GM18909 (cell line): ENCODE data around the gene KRT3.

Experiments used
- ATAC-seq: cut with Tn5 transposase; IDR thresholded peaks from one replicate; pipeline ENCODE4 v1.9.1; 2021; ENCODE audit warnings: mild to moderate bottlenecking; ENCODE audit not compliant: unreplicated experiment, poor library complexity

Gene KRT3

DNA sequence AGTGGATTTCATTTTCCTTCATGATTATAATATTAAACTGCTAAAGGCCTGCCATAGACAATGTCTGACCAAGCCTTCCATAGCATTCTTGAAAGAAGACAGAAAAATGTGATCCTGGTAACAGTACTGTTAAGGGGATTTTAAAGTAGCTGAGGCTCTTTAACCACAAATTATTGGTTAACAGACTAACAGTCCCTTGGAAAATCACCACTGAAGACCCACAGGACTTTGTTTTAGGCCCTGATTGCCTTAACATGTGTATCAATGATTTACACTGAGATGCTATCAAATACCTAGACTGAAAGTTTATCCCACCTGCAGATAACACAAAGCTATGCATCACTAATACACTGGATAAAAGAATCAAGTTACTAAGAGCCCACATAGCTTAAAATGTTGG is 32.2 kb upstream of the KRT3 start:
- no peak for ATAC-seq

DNA sequence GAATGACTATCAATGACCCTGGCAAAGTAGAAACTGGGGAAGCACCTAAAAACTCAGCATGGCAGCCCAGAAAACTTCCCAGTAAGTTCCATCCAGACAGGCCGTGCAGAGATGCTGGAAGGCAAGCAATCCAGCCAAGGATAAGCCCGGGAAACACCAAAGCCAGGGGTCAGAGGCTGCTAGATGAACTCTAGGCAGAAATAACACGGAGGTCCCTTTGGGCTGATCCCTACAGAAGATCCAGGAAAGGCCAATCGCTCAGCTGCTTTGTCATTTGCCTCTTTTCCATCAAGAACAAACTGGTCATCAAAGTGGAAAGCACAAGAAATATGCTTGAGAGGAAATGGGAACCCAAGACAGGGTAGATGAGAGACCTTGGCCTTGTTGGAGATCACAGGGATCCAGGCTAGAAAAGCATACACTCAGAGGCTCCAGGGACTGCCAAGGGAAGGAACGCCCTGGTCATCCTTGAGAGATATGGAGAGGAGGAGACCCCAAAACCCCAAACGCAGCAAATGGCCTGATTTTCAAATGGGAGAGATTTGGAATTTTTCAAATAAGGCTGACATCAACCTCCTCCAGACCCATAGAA is 31.7 kb upstream of the KRT3 start:
- no peak for ATAC-seq

DNA sequence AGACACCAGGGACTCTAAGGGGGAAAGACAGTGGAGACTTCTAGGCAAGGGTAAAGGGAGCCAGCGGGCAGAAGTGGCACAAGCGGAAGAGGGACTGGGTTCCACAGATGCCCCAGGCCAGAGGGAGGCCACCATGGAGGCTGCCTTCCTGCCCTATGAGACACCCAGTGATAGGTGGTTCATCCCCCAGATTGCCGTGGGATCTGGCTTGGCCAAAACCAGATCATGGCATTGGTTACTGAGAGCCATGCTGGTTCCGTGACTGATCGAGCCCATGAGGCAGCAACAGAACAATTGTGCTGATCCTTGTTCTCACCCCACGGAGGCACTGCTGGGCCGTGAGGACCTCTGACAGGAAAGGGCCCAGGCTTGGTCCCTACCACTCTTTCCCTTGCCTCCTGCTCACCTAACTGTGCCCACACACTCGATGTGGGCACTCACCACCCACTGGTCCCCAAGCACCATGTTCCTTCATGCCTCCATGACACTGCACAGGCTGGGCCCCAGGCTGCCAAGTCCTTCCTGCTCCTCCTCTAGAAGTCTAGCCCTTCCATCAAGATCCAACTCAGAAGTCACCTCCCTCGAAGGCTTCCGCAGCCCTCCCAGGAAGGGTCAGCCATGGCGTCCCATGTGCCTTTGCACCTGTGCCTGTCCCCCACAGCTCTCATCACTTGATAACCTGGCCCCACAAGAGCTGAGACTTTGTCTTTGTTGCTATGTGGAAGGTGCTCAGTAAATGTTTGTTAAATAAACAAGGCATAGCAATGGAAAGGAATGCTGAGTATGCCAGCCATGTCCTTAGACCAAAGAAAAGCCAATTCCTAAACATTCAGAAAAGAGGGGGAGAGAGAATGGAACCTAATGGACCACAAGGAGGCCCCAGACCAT is 30.9 kb upstream of the KRT3 start:
- ATAC-seq = no peak

DNA sequence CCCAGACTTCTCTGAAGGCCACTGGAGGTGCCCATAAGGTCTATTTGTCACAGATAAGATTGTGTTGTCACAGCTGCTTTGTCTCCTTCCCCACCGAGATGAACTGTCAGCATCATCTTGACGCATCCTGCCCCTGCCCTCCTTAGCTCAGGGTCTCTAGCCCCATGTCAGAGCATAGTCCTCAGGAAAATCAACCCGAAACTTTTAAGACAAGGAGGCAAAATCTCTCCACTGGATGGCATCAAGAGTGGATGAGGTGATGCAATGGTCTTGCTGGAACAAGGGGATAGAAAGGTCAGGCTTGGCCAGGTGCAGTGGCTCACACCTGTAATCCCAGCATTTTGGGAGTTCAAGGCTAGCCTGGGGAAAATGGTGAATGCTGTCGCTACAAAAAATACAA is 30.0 kb upstream of the KRT3 start:
- no peak for ATAC-seq

DNA sequence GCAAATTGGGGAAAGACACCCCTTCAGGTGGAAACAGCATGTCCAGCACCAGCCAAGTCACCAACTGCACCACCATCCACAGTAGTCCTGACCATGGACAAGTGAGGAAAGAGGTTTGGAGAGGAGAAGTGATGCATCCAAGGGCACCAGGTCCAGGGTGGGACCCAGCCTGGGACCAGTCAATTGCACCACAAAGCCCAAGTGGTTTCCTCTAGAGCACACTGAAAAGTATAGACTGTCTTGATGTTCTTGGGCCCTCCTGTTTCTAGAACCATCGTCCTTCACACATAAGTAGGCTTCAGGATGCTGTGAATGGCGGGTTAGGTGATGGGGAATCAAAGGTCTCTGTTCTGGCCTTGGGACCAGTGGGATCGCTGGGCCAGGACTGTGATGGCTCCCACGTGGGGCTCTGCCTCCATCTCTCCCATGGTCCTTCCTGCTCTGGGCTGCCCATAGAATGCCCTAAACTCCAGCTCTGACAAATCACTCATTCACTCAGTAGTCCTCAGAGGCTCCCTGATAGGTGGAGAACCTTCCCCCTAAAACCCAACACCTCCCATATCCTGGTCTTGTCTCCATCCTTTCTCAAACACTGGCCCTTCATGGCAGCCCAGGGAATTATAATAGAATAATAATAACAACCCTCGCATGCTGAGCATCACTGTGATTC is 29.0 kb upstream of the KRT3 start:
- no peak for ATAC-seq

DNA sequence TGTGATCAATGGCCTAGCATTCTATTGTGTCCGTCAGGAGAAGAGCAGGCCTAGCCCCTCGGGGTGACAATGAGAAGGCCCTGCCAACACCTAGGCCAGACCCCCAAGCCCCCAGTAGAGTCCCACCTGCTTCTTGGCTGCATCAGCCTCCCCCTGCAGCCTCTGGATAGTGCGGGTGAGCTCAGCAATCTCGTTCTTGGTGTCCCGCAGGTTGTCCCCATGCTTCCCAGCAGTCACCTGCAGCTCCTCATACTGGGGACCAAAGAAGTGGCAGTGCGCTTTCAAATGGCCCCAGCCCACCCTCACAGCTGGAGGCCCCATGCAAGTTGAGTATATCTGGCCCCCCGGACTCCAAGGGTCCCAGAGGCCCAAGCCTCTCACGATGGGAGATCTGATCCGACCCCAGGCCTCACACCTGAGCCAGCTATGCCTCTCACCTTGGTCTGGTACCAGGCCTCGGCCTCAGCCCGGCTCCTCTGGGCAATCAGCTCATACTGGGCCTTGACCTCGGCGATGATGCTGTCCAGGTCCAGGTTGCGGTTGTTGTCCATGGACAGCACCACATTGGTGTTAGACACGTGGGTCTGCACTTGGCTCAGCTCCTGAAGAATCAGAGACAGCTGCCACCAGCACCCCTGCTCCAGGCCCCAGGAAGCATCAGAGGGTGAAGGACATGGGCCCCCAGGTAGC is 28.0 kb upstream of the KRT3 start:
- ATAC-seq = no peak

DNA sequence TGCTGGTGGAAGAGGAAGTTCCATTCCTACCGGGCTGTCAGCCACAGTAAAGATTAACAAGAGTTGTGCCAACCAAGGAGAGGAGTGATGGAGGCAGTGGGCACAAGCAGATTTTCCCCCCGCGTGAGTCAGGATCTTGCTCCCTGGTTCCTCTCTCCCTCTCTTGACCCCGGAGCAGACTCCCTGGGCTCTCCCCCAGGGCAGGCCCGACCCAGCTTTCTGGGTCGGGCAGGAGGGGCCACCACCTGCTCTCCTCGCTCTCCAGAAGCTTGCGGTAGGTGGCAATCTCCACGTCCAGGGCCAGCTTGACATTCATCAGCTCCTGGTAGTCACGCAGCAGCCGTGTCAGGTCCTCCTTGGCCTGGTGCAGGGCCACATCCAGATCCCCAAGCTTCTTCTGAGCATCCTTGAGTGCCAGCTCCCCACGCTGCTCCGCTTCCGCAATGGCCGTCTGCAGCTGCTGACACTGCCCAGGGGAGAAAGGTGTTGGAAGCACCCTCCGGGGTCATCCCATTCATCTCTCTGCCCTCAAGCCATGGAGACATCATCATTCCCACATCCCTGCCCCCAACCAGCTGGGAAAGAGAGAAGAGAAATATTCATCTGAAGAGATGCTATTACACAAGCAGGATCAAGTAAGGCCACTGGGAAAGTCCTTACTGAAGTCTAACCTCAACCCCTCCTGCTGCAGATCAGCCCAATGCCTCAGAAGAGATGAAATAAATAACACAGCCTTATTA is 27.0 kb upstream of the KRT3 start:
- ATAC-seq = no peak

DNA sequence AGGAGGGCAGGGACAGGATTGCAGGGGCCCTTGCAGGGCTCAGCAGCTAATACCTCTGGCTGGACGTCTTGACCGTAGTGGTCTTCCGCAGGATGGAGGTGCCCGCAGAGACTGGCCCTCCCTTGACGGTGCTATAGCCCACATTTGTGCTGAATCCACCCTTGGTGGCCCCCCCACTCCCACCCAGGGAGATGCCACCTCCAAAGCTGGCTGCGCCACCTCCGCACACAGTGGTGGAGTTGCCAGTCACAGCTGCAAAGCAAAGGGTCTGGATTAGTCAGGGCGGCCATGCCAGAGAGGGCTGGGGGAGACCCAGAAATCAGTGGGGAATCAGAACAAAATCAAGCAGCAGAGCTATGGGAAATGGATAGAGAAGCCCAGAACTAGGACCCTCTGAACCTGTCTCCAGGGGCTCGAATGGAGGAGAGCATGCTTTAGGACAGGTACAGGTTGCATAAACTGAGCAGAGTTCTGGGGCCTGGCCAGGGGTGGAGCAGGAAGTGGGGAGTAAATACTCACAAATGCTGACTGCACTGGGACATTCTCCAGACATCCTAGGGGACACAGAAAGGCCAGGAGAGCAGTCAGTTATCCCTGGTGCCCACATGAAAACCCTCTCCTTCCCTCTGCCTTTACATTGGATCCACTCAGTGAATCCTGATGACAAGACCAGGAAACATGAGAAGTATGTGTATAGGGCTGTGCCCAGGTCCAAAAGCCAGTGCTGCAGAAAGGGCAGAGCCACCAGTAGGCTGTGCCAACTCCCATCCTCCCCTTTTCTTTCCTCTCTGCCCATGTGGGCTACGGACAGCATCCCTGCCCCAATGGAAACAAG is 26.1 kb upstream of the KRT3 start:
- ATAC-seq = no peak

DNA sequence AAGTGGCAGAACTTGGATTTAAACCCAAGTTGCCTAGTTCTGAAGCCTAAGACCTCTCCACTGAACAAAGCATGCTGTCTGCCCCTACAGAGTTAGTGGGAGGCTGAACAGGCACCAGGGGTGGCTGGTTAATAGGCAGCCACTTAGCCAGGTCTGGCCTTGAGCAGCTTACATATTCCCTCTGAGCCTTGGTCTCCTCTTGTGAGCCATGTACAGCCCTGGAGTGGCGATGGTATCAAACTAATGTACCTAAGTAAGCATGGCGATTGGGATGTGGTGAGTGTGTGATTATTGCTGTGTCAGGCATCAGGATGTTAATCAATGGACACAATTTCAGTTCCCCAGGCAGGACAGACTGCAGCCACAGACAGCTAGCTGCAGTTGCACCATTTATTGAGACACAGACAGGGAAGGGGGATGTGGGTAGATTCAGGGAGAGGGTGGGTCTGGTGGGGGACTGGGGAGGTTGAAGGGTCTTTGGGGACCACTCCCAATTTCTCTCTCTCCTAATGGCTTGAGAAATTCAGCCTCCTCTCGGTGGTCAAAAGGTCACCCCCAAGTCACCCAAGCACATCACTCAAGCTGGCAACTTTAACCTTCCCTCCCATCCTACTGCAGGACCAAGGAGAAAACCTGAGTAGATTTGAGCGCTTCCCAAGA is 25.3 kb upstream of the KRT3 start:
- ATAC-seq = no peak

DNA sequence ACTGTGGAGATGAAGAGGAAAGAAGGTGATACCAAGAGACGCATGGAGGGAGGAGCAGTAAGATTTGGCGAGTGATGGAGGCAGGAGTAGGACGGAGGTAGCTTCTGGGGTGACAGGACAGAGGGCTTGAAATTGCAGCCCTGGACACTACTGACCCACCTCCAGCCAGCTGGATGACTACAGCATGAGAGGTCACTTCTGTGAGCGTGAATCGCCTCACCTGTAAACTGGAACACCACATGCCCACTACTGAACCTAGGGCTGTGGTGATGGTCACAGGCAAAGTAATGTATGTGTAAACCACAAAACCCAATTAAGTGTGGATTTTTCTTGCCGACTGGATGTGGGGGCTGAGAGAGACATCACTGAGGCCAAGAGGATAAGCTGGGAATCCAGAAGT is 24.6 kb upstream of the KRT3 start:
- ATAC-seq = no peak

DNA sequence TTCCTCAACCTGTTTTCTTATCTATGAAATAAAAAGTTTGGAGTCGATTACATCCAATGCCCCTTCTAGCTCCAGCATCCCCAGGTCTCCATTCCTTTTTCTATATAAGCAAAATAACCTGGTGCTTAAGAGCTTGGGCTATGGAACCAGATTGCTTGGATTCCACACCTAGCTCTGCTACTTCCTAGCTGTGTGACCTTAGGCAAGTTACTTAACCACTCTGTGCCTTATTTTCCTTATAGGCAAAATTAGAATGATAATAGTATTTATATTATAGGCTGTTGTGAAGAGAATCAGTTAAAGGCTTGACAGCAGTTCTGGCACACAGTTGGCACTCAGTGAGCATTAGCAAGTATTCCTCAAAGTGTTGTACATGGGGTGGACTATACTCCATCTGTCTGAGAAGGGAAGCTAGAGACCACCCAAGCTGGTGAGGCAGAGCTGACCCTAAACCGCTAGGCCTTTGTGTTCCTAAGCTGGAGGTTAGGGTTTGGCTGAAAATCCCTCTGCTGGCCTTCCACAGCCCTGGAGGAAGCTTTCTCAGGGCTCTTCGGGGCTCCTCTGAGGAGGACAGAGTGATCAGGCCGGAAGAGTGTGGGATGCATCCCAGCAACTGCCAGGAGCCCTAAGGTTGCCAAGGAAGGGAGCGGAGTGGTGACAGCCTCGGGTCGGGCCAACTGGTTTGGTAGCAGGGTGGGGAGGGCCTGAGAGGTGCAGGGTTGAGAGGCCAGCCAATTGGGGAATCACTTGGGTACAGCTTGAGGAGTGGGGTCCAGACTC is 24.0 kb upstream of the KRT3 start:
- ATAC-seq = no peak

DNA sequence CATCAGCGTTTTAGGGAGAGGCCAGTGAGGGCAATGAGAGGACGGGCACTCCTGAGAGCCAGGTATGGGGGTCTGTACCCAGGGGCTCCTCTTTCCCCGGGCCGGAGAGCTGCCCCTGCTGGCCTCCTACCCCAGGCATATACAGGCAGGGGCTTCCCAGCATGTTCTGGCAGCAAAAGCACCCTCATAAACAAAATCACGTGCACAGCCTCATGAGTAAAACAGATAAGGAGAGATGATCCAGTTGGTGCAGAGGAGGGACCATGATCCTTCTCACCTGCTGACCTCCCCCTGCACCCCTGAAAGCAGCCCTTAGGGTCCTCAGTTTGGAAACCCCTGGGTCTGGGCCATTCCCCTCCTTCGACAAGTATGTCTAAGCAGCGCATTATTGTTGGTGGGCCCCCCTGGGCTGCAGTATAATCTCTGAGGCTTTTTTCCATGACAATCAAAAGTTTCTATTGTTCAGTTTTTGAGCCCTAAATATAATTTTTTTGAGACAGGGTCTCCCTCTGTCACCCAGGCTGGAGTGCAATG is 23.0 kb upstream of the KRT3 start:
- ATAC-seq = no peak

DNA sequence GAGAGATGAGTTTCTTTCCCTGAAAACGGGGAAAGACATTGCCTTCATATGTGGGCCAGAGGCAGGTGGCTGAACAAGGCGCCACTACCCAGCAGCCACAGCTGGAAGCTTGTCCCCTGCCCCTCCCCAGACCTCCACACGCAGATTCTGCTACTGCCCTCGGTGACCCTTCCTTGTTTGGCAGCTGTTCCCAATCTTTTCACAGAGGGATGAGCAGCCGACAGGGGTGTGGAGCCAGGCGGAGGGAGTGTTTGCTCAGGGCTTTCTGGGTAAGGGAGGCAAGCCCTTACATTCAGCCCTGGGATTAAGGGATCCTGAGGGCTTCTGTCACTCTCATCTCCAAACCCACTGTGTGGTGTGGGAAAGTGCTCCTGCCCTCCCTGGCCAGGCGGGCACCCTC is 22.5 kb upstream of the KRT3 start:
- ATAC-seq = no peak

DNA sequence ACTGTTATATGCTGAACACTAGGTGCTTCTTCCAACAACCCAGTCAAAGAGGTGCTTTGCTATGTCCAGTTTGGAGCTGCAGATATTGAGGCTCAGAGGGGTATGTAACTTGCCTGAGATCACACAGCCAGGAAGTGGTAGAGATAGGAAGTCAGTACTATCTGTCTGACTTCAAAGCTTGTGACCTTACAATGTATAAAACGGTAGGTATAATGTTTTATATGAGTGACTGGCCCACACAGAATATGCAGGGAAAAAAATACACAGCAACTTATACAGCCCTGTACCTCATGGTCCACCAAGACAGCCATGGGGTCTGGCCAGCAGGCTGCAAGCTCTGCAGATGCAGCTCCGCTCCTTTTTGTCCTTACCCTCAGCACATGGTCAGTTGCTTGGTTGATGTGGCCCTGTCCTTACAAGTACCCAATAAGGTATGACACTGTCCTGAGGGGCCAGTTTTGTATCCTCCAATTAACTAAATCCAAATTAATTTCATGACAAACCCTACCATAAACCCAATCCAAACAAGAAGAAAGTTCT is 21.9 kb upstream of the KRT3 start:
- no peak for ATAC-seq

DNA sequence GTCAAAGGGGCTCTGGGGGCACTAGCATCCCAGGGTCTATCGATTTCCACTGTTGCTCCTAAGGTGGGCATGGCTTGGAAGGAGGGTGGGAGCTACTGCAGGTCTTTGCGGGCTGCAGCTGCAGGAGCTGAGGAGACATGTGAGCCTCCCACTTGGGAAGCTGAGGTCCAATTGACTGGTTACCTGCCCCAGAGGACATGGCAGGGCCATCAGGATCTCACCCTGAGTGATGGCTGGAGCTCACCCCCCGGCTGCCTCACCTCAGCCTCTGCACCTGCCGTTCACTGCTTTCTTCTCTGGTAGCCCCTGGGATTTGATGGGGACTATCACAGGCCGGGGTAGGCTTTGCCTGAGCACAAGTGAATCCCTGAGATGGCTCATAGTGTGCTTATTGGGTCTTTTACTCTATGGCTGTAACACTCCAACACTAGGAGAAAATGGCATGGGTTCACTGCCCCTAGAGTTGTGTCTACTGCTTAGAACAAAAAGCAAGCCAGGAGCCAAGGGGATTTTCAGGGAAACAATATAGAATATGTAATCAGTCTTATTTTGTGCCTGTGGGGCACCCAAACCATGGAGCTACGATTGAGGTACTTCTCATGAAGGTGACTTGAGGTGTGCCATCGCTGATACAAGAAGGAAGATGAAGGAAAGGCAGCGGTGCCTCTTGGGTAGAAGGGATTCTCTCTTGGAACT is 21.2 kb upstream of the KRT3 start:
- no peak for ATAC-seq

DNA sequence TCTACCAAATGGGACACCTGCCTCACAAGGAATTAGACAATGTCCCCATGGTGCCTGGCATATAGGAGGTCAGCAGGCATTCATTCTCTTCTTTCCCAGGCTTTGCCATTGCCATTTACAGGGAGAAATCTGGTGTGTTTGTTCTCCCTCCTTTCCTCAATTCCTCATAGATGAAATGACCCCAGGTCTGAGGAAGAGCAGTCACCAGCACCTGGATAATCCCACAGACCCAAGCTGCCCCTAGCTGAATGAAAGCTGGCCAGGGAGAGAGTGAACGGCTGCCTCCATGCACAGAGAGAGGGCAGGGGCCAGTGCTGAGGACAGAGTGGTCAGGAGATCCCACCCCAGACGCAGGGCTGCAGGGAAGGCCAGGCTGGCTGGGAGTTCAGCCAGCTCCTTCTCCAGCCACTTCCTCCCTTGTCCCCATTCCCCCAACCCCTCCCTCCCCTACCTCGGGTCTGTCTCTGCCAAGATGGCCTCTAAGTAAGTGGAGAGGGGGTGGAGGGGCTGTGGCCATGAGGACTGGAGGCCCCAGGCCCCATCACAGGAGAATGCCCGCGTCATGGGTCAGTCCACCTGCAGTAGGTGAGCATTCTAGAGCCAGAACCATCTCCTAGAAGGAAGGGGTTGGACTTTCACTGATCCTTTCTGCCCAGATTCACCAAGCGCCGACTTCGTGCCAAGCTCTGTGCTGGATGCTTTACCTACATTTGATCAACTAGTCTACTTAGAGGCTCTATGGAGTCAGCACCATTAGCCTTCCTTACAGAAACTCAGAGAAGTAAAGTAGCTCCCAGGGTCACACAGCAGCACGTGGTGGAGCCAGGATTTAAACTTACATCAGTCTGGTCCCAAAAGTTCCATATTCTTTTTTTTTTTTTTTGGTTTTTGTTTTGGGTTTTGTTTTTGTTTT is 20.0 kb upstream of the KRT3 start:
- no peak for ATAC-seq
